Skin of body (tissue), 2 donors: ENCODE data around the gene TSNAXIP1. TPM values are rescaled to one million over a fixed set of nuclear protein-coding genes. Genes with fewer than 3 reads are reported as not detected.

Experiments
- DNase-seq: peaks from one replicate; lab custom pipeline; 2025; lab: John Stamatoyannopoulos, UW
- total RNA-seq: library from RNA; depleted of rRNA; stranded (reverse); fragments of >200 nt; gene quantifications from one replicate; pipeline ENCODE4 v1.2.3, GENCODE V29; 2014

Gene TSNAXIP1
- total RNA-seq, 1 donor from 2014 or later = 0.59 TPM

DNA sequence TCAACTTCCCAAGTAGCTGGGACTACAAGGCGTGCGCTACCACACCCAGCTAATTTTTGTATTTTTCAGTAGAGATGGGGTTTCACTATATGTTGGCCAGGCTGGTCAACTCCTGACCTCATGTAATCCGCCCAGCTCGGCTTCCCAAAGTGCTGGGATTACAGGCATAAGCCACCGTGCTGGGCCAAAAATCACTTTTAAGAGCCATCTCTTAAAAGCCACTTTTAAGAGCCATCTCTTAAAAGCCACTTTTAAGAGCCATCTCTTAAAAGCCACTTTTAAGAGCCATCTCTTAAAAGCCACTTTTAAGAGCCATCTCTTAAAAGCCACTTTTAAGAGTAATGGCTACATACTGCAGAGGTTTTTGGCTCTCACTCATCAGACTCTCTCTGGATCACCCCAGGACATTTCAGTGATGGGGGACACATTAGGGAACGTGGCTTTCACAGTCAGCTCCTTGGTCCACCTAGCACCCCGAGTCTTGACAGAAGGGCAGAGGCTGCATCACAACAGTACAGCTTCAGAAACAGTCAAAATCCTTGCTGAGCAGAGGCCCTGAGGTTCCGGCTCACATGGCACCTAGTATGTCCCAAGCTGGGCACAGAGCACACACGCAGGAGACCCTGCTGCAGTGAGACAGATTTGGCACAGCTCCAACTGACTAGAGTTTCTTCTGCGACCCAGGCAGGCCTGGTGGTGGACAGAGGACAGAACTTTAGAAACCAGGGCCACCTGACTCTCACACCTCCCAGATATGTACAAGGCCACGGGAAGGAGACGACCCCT lies 23.9 kb upstream of the TSNAXIP1 start:
- DNase-seq = no peak

DNA sequence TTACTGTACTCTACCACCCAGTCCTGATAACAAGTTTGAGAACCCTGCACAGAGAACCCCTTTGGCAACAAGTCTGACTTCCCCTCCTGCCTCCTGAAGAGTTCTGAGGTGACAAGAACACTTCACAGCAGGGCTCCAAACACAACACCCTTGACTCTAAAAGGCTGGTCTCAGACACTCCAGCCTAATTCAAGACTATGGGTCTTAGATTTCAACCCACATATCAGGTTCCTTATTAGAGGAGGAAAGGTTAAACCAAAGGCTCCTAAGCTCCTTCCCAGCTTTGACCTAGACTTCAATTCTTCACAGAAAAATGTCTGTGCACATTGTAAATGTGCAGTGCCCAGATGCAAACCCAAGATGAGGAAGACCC lies 23.4 kb upstream of the TSNAXIP1 start:
- no peak for DNase-seq

- DNase-seq = no peak
Measured at GRCh38 chr16:67786491-67786890, 20.2 kb upstream of the TSNAXIP1 start.

DNA sequence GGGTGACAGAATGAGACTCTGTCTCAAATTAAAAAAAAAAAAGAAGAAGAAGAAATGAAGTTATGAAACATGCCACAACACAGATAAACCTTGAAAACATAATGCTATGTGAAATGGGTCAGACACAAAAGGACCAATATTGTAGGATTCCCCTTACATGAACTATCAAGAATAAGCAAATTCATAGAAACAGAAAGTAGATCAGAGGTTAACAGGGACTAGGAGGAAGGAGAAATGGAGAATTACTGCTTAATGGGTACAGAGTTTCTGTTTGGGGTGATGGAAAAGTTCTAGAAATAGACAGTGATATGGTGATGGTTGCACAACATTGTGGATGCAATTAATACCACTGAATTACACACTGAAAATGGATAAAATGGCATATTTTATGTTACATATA lies 16.6 kb upstream of the TSNAXIP1 start:
- no peak for DNase-seq

DNA sequence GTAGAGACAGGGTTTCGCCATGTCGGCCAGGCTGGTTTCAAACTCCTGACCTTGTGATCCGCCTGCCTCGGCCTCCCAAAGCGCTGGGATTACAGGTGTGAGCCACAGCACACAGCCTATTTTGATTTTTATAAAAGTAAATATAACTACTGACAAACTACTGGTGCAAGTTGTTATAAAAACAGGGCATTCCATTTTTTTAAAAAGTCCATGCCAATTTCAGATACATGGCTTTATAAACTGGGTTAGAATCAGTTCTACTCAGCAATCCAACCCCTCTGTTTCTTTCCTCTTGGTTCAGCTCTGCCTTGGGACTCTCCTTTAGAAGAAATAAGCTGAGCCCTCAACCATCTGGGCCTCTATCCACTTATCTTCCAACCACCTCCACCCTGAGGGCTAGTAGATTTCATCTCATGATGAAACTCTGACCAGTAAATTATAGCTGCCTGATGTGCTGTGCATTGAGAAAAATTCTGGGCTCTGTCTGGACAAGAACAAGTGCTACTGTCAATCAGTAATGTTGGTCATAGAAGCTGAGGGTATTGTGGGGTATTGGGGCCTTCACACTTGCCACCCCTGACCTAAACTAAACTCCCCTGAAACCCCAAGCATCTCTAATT lies 10.5 kb upstream of the TSNAXIP1 start:
- DNase-seq = no peak

- no peak for DNase-seq
Measured at GRCh38 chr16:67800338-67800926, 6.3 kb upstream of the TSNAXIP1 start.

DNA sequence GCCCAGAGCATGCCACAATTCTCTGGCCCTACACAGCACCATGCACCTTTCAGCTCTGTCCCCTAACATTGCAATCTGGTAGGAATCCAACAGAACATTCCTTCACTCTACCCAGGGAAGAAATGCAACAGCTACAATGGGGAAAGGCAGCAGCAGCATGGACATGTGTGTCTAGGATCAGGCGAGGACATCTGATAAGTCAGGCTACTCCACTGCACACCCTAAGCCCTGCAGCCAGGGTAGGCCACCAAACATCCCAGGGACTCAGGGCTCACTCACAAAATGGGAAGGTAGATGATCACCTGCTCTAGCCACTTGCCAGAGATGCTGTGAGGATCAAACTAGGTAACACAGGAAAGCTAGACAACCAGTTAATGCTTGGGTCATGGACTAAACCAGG lies 5.4 kb upstream of the TSNAXIP1 start:
- no peak for DNase-seq

GRCh38 chr16:67801883-67802282 lies 4.8 kb upstream of the TSNAXIP1 start:
- DNase-seq = no peak

DNA sequence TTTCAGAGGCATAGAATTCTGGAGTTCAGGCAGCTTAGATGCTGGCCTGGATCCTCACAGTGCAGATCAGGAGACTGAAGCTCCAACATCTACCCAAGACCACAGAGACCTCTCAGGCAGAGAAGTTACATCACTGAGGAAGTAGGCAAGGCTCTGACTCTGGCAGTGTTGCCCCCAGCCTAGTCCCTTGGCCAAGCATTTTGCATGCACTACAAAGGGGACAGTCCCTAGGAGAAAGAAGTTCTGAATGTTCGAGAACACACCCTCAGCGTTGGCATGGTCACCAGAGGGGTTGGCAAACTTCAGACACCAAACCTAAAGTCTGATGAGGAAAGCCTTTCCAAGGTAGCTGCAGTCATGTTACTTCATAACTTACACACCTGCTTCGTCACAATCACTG lies 2.8 kb upstream of the TSNAXIP1 start:
- DNase-seq = no peak

GRCh38 chr16:67804853-67805542 lies 1.7 kb upstream of the TSNAXIP1 start:
- DNase-seq = no peak

DNA sequence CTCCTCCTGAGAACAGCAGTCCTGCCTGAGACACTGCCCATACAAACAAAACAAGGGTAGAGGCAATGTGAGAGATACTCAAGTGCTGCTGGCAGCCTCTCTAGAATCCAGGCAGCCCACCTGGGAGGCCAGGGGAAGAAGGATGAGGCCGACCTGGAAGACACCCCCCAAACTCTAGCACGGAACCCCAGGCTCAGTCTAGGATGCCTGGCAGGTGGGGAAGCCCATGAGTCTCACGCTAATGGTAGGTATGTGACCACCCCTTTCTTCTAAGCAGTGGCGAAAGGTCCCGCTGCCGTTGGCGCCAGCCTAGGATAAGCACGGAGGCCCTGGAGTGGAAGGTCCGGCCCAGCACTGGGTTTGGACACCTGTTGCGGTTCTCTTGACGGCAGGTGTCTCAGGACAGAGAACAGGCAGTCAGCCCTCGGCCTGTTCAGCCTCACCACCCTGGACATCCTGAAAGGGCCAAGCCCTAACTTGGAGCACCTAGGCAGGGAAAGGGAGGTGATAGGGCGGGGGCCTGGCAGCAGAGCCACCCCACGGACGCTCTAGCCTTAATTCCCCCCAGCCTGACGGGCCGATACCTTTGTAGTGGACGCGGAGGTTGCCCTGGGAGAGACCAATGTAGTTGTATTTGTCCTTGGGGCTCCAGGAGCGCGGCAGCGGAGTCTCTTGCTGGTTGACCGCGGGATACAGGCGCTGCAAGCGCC lies 816 bp upstream of the TSNAXIP1 start:
- no peak for DNase-seq

GRCh38 chr16:67807148-67807682 lies 526 bp downstream of the TSNAXIP1 start:
- no peak for DNase-seq

GRCh38 chr16:67811899-67812298 lies 5.2 kb downstream of the TSNAXIP1 start:
- DNase-seq = no peak

DNA sequence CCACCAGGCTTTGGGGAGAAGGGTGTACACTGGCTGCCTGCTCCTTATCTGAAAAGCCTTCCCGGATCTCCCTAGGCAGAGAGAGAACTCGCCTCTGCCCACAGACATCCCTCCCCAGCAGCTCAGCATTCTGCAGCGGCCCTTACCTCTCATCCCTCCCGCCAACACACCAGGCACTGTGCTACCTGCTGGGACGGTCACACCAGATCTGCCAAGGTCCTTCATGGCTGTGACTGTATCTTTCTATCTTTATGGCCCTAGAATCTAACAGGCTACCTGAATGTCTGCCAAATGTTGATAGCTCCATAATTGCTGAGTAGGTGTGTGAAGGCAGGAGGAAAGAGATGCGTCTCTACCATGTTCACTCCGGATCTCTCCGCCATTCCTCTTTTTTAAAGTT lies 7.9 kb downstream of the TSNAXIP1 start:
- no peak for DNase-seq

DNA sequence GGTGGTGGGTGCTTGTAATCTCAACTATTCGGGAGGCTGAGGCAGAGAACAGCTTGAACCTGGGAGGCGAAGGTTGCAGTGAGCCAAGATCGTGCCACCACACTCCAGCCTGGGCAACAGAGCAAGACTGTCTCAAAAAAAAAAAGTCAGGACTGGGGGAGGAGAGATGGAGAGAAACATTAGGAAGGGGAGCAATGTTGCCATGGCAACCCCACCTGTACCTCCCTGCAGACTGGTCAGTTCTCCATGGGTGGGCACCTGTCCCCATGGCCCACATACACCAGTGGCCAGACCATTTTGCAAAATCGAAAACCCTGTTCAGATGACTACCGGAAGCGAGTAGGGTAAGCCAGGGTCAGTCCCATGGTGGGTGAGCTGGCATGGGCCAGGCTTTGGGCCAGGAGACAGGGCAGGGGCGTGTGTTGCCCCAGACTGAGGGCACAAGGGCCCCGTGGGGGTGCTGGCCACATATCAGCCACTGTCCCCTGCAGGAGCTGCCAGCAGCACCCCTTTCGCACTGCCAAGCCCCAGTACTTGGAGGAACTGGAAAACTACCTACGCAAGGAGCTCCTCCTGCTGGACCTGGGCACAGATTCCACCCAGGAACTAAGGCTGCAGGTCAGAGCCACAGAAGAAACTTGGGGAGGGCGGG lies 14.0 kb downstream of the TSNAXIP1 start:
- DNase-seq = no peak

DNA sequence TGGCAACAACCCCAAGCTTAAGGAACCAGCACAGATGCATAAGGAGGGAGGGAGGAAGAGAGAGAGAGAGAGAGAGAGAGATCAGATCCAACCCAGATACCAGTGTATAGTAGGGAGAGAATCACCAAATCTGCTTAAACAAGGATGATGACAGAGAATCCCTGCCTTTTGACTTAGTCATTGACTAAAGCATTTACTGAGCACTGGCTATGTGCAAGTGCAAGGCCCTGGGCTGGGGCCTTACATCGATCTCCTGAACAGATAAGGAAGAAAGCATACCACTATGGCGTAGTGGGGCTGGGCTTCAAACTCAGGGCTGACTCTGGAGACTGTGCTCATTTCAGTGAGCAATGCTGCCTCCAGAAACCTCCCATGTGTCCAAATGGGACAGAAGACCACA lies 15.8 kb downstream of the TSNAXIP1 start:
- DNase-seq = no peak

GRCh38 chr16:67825119-67825518 lies 18.4 kb downstream of the TSNAXIP1 start:
- DNase-seq = no peak

DNA sequence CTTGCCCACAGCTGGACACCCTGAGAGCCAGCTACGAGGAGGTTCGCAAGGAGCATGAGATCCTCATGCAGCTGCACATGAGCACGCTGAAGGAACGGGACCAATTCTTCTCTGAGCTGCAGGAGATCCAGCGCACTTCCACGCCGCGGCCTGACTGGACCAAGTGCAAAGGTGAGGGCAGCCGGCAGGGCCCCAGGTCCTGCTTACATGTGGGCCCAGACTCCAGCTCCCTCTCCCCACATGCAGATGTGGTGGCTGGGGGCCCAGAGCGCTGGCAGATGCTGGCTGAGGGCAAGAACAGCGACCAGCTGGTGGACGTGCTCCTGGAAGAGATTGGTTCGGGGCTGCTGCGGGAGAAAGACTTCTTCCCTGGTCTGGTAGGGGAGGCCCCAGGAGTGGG lies 19.2 kb downstream of the TSNAXIP1 start:
- DNase-seq = no peak

- DNase-seq = no peak
Measured at GRCh38 chr16:67828651-67829050, 22.0 kb downstream of the TSNAXIP1 start.

- no peak for DNase-seq
Measured at GRCh38 chr16:67833030-67833414, 26.3 kb downstream of the TSNAXIP1 start.
